Endothelial cell of hepatic sinusoid (primary cell): Measurements from ENCODE around the gene ARL15.

Experiments
- in situ Hi-C: cut with HindIII; loops from 2 replicates; pipeline ENCODE4 v1.10.0; 2017; ENCODE audit warnings: low sequenced_read_pairs

The ARL15 gene

DNA sequence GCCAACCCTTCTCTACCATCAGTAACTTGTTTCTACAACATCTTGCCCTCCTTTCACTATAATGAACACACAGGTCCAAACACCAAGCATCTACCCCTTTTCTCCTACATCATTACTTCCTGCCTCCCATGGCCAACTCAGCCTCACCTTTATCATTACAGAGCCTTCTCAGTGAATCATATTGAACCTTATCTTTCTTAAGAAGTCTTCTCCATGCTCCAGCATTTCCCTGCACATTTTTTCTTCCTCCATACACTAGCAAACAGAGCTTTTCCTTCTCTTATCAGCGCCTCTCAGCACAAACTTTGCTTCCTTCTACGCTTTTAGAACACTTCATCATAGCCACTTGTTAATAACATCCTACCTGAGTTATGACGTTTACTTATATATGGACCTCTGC, 148.2 kb downstream of the ARL15 start:
- in situ Hi-C loops, result no loop called here

DNA sequence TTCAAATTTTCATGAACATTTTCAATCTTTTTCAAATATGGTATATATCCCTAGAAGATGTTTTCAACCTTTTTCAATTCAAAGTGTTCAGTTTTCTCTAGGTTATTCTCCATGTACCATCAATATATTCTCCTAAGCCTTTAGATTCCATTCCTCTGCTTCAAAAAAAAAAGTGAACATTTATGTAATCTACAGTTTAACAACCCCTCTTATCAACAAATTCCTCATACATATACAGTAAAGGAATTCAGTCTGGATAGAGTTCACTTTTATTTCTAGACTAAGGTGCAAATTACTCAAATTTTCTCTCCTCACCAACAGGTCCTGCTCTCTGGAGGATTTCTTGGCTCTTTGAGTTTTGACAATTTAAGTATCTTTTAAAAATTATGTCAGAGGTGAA, 150.0 kb downstream of the ARL15 start:
- in situ Hi-C loops, result no loop called here

DNA sequence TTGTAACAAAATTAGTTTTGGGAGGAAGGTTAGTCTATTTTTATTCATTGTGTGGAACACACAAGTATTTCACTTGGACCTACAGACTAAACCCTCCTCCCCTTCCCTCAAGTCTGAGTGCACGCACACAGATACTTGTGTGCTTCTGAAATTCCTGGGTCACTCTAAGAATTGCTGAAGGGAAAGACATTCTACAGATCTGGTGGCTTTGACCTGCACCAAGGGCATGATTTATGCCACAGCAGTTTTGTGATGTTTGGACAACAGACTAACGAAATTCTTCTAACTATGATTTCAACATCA, 150.5 kb downstream of the ARL15 start:
- in situ Hi-C loops, result no loop called here

DNA sequence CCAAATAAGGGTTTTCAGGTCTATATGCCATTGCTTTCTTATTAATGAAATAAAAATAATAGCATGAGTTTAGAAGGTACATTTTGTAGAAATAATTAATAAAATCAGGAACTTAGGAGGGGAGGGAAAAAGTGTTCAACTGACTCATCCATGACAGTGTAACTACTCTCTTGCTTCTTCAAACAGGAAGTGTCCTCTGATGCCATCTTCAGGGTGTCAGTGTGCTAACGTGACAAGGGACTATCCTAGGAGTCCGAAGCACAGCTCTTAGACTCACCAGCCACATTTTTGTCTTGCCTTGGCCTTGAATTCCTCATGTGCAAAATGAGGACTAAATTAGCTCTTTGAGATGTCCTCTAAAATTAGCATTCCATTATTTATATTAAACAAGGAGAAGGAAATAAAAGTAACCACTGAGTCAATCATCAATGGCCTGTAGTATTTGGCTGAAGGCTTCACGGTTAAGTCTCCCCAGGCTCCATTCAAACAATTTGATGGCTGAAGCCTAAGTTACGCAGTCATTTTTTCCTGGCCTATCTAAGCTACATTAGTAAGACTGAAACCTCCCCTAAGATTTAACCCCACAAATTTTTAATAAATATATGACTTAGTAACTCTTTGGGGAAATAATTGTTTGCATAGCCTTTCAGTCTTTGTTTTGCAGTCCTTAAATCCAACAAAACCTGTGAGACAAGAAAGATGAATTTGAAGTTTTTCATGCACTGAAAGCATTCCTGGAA, 151.1 kb downstream of the ARL15 start:
- in situ Hi-C loops, result no loop called here

DNA sequence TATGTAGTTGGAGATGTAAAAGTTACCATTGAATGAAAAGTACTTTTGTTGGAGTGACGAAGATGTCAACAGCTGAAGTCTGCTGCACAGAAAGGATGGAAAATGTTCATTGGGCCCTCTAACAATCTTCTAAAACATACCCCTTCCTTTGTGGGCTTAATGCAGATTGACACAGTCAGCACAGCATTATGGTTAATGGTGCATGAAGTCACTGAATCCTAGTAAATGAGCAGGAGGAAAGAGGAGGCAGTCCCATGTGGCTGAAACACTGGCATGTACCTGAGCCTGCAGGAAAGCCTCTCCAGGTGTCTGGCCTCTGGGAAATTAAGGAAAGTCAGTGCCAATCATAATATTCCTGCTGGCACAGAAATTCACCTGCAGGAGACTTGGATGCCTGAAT, 153.8 kb downstream of the ARL15 start:
- in situ Hi-C loops, result no loop called here

DNA sequence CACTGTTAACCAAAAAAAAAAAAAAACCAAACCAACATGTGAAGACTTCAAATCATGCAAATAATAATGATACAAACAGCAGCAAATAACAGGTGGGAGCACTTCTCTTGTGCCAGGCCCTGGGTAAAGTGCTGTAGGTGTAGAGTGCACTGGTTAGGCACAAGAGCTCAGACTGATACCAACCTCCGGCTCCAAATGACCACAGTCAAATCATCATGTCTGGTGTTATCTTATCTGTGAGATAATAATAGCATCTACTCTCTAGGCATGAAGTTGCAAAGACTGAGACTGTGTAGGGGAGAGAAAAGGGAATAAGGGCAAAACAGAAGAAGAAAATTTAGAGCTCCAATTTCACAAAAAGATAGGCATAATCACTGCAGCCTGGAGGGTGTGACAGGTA, 159.5 kb downstream of the ARL15 start:
- in situ Hi-C loops, result no loop called here

DNA sequence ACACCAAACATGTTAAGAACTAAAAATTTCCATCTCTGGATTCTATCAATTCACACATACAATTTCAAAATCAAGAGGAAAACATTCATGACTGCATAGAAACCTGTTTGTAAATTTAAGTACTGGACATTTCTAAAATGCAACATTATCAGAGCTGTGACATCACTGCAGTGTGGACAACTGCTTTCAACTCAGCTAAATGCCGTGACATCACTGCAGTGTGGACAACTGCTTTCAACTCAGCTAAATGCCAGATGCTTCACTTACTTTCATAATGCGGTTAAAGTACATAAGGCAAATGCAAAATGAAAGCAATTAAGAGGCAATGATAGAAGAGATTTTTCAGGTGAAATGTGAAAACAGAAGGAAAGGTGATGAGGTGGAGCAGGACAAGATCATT, 161.5 kb downstream of the ARL15 start:
- in situ Hi-C loops, result no loop called here

DNA sequence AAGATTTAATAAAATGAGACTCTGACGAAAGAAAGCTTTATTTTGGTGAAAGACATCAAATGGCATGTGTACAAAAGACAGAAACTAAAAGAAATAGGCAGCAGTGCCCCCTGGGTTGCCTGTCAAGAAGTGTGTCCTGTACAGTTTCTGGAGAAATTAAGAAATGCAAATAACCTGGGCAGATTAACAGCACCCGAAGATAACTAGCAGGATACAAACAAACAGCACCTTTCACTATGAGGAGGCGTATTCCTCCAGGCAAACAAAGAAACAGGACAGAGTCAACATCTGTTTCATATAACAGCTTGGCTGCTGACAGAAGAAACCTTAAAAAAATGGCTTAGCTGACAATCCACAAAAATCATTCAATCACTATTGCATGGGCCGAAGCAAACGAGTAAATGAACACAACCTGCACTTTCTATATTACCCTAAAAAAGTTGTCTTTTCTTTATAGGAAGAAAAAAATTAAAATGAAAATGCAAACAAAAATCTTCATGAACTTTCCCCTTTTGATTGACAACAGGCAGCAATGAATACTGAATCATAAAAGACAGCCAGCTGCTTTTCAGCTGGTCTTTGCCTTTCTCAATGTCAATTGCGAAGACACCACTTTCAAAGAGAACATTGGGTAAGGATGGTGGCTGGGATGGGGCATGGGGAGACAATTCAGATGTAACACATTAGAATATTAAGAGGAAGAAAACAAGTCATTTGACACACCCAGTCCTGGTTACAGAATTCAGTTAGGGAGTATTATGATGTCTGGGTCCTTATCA, 162.1 kb downstream of the ARL15 start:
- in situ Hi-C loops, result no loop called here

DNA sequence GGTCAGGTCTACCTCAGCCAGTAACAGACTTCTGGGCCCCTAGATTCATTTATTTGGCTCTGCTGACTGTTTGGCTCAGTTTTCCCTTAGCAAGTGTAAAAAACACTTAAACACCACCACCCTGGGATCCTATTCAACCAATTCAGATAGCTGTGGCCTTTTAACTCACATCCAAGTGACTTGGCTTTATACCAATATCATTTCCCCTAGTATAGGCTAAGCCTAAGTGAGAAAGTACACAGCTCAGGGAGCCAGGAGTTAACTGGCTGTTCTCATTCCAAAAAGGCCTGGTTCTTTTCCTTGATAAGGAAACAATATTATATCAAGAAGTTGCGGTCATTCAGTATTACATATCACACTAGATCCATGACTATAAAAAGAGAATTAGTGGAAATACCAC, 163.5 kb downstream of the ARL15 start:
- in situ Hi-C loops, result no loop called here

DNA sequence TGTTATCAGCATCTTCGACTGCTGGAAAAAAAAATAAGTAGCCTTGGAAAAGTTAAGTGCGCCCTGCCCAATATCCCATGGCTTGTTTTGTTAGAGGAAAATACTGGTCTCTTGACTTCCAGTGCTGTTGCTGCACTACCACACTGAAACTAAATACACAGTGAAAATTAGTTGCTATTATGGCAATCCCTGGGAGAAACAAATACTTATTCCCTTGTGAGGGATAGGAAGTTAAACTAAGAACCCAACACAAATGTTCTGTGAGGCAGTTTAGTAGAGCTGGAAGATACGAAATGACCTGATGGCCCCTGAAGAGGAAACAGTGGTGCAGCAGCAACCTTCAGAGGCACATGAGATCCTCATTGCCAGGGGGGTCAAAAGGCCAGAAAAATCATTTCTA, 164.0 kb downstream of the ARL15 start:
- in situ Hi-C loops, result no loop called here

DNA sequence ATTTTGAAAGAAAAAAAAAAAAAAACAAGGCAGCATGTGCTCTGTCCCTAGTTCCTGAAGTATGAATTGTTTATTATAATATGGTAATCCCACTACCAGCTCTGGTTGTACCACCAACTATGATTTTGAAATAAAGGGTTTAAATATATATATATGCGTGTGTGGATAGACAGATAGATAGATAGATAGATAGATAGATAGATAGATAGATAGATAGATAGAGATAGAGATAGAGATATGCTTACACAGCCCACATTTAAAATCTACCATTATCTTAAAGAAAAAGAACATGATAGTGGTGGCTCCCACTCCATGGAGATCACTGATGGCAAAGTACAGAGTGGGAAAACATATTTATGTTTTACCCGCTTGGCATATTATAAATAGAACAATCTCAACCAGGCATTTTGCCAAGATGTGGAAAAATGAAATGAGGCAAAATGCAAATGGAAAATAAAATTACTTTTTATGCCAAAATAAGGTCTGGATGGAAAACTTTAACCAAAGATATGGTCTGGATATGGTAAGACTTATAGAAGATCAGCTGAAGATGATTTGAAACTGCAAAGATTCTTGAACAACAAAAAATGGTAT, 170.0 kb downstream of the ARL15 start:
- in situ Hi-C loops, result no loop called here

DNA sequence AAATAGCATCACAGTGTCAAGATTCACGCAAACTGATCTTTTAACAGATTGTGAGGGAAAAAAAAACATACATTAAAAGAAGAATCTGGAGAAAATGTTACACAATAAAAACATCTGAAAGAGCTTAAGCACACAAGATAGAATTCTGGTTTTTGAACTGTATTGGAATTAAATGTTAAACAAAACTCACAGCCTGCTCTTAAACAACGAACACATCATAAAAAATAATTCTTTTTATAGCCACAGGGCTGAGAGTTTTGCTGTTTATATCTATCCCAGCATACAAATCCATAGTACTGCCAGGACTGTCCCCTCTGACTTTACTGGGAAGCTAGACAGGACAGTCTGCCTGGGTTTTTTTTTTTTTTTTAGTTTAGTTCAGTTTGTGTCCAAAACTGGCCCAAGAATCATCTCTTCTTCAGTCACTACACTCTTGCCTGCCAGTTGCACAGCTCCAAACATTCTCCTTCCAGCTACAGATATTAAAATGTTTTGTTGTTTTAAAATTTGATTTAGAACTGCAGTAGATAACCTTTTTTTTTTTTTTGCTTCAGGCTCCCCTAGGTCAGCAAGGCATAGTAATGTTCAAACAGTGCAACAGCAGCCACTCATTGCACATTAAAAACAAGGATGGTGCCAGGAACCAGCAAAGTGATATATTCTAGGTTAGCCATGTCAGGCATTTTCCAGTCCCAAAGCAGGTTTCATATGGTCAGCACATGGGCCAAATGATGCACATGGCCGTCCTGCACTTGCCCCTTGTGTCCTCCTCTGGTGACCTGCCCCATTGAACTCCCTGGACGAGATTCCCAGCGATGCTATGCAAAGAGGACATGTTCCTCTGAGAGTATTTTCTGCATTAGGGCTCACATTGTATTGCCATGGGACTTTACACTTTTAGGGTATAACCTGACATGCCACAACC, 173.6 kb downstream of the ARL15 start:
- in situ Hi-C loops, result no loop called here

DNA sequence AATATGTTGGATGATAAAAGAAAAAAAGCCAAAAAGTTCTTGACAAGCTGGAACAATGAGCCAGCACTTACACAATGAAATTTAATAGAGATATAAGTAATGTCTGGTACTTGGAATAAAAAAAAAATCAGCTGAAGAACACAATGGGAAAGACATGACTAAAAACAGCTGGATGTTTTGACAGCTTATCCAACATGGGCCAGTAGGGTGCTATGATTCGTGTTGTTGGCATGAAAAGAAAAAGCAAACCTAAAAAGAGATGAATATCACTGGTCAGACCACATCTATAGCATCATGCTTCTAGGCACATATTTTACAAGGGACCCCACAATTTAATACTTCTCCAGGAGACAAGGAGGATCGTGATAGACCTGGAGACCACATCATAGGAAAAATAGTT, 175.3 kb downstream of the ARL15 start:
- in situ Hi-C loops, result no loop called here

DNA sequence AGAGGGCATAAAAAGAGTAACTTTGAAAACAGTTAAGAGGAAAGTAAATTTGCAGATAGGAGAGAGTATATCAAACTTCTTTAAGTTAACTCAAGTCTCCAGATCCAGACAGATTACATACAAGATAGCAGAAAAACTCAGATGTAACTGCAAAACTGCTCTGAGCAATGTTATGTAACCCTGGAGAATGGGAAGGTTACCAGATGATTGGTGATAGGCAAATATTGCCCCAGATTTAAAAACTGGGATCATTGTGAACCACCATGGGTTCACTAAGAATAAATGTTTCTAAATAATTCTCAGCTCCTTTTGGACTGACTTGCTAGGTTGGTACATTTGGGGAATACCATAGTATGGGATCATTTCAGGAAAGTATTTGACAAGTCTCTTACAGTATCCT, 176.5 kb downstream of the ARL15 start:
- in situ Hi-C loops, result no loop called here

DNA sequence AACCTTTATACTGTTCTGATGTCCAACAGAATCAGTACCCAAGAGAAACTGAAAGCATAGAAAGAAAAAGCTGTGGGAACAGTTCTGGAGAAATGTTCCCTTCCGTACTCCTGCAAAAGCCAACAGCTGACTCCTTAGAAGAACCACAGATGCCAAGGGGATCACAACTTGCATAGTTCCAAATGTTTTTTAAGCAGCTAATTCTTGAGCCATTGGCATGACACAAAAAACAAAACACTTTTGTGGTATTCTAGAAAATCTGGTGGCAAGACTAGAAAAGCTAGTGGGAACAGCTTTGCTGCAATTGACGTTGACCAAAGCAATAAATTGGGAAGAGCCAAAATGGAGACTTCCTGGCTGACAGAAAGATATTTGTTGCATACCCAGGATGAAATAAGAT, 189.9 kb downstream of the ARL15 start:
- in situ Hi-C loops, result no loop called here

DNA sequence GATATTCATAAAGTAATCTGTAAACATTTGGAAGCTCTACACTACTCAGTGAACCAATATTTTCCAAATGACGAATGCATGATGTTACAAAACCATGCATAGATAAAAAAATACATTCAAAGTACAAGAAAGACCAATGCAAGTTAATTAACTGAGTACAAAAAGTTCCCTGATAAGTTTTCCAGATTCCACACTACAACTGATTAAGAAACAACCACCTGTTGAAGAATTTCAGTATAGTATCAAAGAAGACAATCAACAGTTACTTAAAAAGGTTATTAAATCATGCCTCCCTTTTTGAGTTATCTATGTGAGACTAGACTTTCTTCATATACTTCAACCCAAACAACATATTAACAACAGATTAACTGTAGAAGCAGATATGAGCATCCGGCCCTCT, 192.4 kb downstream of the ARL15 start:
- in situ Hi-C loops, result no loop called here

DNA sequence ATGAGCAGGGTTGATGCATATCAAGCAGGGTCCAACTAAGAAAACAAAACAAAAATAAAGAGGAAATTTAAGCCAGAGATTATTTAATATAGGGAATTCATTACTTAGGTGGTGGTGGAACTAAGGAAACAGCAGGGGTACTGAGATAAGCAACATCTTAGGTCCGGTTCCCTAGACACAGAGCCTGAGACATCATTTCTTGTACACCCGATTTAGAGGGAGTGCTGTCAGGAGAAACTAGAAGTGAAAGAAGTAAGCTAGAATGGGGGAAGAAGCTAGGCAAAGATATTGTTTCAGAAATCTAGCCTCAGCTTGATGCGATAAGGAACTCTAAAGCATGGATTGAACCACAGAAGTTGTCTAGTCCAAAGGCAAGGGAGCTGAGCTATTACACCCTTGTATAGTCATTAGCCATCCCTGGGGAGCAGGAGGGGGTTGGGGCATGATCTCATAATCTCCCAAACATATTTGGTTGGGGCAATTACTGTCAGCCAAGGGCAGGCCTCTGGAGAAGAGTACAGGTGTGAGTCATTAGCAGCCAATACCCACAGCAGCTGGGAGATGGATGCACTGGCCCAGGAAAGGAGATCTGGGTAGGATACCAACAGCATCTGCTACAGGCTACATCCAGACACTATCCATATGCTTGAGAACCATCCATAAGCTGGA, 194.5 kb downstream of the ARL15 start:
- in situ Hi-C loops, result no loop called here

DNA sequence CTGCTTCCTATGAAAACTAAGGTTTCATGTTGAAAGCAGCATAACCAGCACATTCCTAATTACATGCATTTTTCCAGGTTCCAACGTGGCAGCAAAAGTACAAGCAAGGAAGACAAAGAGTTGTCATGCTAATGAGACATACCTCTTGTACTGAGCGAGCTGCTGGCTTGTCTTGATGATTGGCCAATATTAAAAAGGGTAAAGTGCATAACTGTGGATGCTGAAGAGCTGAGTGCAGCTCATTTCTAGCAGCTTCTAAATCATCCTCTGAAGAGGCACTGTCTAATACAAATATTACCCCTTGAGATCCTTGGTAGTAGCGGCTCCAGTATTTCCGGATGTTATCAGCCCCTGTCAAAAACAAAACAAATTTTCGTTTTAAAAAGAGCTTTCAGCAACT, 197.3 kb downstream of the ARL15 start:
- in situ Hi-C loops, result no loop called here

DNA sequence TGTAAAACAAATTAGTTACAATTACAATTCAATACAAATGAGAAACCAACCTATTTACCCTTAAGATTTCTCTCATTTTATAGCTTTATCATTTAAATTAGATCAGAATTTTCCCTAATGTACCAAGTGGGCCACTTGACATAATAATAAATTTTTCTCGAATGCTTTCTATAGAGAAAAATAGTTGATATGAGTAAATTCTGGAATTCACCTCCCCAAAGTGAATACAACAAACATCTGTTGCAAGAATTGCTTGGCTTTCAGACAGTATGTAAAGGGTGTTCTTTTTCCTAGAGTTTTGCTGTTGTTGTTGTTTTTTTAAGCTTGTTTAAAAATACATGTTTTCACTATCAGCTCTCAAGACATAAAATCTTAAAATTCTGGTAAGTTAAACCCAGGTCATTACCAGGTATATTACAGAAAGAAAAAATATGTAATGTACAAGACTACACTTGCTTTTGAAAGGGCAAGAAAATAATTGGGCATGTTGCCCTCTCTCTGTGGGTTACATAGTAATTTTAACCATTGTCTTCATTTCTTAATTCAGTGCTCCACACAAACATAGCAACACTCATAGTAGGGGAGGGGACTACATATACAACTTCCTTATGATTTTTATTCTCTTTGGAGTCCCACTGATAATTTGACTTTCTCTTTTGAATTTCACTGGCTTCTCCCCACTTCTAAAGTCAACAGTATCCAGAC, 200.6 kb downstream of the ARL15 start:
- in situ Hi-C loops, result no loop called here

DNA sequence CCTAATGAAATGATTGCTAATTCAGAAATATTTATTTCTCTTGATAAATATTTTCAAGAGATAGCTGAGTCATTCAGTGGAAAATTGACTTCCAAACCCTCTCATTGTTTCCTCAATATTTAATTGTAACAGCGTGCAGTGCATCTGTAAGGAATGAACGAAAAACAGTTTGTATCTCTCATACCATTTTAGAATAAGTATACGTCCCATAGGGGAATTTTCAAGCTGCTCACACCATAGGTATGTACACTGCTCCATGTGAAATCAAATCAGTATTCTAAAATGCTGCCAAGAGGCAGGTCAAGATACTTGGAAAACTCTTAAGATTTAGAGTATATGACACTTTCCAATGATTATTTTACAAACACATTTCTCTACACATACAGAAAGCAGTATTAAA, 202.2 kb downstream of the ARL15 start:
- in situ Hi-C loops, result no loop called here
